Cortex of kidney (tissue), 1 donor: ENCODE measurements around the gene ZNF75A.

Experiments used
- DNase-seq: peaks from one replicate; lab custom pipeline; 2025; lab: John Stamatoyannopoulos, UW

ZNF75A gene

DNA sequence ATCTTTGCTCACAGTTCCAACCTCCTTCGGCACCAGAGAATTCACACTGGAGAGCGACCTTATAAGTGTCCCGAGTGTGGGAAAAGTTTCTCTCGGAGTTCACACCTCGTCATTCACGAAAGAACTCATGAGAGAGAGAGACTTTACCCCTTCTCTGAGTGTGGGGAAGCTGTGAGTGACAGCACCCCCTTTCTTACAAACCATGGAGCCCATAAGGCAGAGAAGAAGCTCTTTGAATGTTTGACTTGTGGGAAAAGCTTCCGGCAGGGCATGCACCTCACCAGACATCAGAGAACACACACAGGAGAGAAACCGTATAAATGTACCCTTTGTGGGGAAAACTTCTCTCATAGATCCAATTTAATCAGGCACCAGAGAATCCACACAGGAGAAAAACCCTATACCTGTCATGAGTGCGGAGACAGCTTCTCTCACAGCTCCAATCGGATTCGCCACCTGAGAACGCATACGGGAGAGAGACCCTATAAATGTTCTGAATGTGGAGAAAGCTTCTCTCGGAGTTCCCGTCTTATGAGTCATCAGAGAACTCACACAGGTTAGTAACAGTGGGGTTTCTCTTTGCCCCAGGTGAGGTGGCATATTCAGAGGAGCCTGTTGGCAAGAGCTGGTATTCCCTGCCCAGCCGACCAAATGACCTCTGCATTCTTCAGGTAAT is 15.2 kb upstream of the ZNF75A start:
- DNase-seq = no peak

- DNase-seq = no peak
These were observed 12.7 kb upstream of the ZNF75A start for GRCh38 chr16:3292604-3293003.

- DNase-seq = no peak
These were observed 10.1 kb upstream of the ZNF75A start for GRCh38 chr16:3295209-3295608.

DNA sequence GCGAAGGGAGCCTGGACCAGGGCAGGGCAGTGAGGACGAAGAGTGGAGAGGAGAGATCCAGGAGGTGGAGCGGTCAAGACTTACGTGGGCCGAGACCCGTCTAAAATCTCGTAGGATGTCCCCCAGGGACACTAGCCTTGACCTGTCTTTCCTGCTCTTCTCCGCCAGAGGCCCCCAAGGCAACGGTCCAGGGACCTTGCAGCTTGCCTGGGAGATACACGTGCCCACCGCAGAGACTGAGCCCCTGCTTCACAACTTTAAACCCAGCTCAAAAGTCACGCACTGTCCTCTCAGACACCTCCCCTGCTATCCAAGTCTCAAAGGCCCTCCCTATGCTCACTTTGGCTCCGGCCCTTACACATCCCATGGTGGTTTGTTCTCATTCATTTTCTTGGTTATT is 9.5 kb upstream of the ZNF75A start:
- DNase-seq = no peak

GRCh38 chr16:3304370-3304769 is 927 bp upstream of the ZNF75A start:
- DNase-seq = no peak

DNA sequence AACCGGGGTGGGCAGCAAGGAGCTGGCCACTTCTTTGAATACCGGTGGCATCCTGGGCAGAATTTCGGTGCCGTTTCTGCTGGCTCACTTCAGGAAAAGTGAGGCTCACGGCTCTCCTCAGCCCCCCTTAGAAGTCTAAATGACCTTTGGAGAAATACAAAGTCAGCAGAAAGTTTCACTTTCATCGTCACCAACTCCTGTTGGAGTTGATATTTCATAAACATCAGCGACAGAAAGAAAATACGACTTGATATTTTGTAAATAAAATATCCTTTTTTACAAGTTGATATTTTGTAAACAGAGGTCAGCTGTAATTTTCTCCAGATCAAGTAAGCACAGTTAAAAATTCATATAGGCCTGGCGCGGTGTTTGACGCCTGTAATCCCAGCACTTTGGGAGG is 781 bp downstream of the ZNF75A start:
- no peak for DNase-seq

- DNase-seq = no peak
These were observed 6.2 kb downstream of the ZNF75A start for GRCh38 chr16:3311496-3311895.

- no peak for DNase-seq
These were observed 12.2 kb downstream of the ZNF75A start for GRCh38 chr16:3317315-3317999.

DNA sequence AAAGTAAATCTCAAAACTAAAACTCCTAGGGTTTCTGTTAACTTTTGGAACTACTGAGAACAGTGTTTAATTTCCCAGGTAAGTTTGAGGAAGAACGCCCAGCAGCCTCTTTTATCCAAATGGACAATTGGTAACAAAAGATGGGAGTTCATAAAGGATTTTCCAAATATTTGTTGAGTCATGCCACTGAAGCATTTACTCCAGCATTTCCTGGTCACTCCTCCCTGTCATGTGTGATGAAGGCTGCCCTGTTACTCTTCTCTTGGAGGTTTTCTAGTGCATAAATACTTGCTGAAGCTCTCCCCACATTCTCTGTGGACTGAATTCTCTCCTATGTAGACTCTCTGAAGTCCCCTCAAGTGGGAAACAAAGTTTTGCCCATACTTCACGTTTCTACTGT is 16.5 kb downstream of the ZNF75A start:
- no peak for DNase-seq

DNA sequence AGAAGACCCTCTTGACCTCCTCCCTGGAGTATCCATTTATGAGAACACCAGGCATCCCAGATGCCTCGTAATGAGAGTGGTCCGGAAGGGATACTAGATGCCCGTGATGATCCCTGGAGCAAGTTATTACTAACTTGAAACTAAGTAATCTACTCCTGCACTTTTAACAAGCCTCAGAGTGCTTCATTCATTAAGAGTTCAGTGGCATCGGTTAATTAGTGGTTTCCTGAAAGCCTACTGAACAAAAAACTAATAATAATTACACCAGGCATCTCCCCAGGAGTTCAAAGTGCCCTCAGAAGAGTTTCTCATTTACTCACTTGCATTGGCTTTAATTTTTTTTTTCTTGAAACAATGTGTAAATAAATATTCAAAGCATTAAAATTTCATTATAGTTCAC is 22.2 kb downstream of the ZNF75A start:
- no peak for DNase-seq

- no peak for DNase-seq
These were observed 22.8 kb downstream of the ZNF75A start for GRCh38 chr16:3328104-3328503.

- DNase-seq = no peak
These were observed 23.3 kb downstream of the ZNF75A start for GRCh38 chr16:3328643-3329042.

DNA sequence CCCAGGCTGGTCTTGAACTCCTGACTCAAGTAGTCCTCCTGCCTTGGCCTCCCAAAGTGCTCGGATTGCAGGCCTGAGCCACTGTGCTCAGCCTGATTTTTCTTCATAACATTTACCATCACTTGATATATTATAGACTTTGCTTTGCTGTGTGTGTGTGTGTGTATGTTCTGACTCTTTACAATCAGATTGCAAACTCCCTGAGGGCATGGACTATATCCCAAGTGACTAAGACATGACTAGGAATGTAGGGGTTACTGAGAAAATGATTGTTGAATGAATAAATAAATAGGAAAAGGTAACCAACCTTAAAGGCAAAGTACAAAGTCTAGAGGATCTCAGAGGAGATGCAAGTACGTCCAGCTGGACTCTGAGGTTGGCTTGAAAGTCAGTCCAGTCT is 40.7 kb downstream of the ZNF75A start:
- DNase-seq = no peak

- DNase-seq = no peak
These were observed 42.3 kb downstream of the ZNF75A start for GRCh38 chr16:3347586-3347985.

DNA sequence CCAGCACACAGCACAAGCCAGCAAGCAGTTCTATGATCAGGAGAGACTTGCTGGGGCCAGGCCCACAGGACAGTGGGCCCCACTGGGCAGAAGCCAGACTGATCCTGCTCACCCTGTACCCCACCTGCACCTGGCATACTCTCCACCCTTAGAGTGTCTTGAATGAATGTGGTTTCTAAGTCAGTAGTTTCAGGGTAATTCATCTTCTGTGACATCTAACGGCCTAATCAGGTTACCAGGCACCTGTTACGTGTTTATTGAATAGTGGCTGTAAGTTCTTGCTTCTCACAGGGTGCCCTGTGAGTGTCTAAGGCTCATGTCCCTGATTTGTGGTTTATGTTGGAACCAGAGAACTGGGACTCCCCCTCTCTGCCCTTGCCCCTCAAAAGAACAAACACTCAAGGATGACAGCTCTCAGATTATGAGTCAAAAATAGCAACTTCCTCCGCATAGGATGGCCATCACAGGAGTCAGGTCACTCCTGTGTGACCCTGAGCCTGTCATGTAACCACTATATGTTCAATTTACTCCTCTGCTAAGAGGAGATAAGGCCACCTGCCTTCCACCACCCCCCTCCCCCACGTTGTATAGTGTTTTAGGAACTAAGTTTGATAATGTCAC is 43.4 kb downstream of the ZNF75A start:
- no peak for DNase-seq

DNA sequence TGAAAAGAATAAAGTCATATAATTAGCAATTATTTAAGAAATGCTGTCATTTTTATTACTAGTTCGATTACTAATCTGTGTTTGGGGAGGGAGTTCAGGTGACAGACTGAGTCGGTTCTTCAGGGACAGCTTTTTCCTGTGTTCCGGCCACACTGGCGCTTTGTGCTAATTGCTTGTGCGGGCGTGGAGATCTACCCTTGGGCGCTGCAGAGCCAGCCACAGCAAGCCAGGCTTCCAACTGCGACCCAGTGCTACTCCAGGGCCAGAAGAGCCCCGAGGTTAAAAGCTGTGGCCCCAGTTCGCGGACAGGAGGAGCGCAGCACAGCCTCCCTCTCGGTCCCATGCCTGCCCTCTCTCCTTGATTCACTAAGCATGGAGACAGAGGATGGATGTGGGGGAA is 43.9 kb downstream of the ZNF75A start:
- no peak for DNase-seq

DNA sequence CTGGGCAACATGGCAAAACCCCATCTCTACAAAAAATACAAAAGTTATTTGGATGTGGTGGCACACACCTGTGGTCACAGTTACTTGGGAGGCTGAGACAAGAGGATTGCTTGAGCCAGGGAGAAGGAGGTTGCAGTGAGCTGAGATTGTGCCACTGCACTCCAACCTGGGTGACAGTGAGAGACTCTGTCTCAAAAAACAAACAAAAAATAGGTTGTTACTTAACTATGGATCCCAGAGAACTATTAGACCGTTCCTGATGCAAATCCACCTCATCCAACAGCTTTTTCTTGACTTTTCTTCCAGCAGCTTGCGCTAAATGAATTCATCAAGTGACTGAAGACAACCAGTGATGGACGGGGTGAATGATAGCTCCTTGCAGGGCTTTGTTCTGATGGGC is 50.3 kb downstream of the ZNF75A start, which contains the start of gene OR2C1:
OR2C1 (plus strand) TSS at position 301 of the 400 bp plus-strand sequence; CDS start at position 353, 52 bp downstream.
- DNase-seq = no peak

- DNase-seq = no peak
These were observed 50.8 kb downstream of the ZNF75A start for GRCh38 chr16:3356118-3356517.

DNA sequence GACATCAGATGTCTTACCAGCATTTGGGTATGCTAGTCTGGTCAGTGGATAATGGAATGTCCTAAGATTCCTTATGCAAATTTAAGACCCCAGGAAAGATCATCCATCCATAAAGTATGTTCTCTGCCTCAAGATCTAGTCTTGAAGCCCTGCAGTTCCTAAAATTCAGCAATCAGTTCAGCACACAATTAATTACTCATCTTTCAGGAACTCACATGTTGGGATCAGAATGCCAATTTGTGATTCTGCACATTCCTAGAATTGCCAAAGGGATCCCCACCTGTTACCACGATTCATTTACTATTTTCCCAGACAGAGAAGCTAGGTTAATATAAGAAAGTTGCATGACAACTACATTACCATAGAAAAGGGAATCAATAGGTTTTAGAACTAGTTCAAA is 53.6 kb downstream of the ZNF75A start:
- no peak for DNase-seq

GRCh38 chr16:3362931-3363330 is 57.6 kb downstream of the ZNF75A start:
- DNase-seq = no peak

GRCh38 chr16:3363793-3364192 is 58.5 kb downstream of the ZNF75A start:
- no peak for DNase-seq

DNA sequence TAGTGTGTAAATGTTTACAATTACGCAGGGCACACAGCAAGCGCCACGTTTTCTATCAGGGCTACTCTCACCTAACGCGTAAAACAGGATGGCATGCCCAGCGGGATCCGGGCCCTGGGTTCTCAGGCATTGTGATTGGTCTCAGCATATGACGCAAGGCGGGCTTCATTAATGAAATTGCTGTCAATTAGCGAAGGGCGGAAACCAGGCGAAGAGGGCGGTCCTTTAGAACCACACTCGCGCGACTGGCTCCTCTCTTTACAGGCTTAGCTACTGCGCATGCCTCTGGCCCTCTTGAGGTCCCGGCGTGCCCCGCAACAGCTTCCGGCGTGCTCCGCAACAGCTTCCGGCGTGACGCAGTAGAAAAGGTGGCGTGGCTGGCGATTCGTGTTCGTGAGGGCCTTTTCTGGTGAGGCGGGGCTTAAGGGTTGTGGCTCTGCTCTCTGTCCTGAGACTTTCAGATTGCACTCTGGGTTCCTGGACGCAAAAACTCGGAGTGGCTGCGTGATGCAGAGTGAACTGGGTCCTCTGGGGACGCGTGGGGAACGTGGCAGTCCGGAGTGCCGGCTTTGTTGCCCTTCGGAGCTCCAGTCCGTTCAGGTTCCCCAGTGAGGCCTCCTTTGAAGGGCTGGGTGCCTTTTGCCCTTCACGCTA is 59.6 kb downstream of the ZNF75A start:
- DNase-seq = no peak
